HG02571 (cell line): ENCODE results near the gene CSRP1.
A peak's percentile ranks its signal among the peaks of the same experiment; 100 is the strongest.

Source experiments
- ATAC-seq: cut with Tn5 transposase; IDR thresholded peaks from one replicate; pipeline ENCODE4 v1.9.1; 2021; ENCODE audit warnings: mild to moderate bottlenecking, moderate library complexity; ENCODE audit not compliant: unreplicated experiment

Gene CSRP1

DNA sequence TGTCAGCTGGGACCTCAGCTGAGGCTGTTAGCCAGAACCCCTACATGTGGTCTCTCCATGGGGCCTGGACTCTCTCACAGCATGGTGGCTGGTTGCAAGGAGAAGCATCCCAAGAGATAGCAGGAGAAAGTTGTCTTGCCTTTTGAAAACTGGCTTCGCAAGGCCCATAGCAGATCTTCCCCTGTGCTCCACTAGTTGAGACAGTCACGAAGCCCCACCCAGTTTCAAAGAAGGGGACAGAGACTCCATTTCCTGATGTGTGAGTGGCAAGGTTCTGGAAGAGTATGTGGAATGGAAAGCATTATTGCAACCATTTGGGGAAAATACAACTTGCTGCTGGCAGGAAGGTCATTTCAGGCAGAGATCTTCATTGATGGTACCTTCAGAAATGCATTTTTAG is 7.5 kb upstream of the CSRP1 start:
- no peak for ATAC-seq

DNA sequence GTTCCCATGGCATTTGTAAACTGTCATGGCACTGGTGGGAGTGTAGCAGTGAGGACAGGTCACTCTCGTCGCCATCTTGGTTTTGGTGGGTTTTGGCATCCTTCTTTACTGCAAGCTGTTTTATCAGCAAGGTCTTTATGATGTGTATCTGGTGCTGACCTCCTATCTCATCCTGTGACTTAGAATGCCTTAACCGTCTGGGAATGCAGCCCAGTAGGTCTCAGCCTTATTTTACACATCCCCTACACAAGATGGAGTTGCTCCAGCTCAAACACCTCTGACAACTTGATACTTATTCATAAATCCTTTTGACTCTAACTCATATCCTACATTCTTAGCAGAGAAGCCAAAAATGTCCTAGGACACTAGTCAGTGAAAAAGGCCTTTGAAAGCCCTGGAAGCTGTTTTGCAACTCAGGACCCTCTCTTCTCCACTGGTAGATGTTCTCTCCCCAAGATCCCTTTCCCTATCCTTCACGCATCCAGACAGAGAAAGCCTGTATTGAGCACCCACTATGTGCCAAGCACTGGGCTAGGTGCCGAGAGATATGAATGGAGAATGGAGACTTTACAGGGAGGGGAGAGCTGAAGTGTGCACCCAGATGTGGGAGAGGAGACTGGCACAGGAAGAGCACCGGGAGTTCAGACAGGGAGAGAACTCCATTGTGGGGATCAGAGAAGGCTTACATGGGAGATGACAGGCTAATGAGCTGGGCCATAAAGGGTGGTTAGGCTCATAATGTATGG is 6.7 kb upstream of the CSRP1 start:
- no peak for ATAC-seq

DNA sequence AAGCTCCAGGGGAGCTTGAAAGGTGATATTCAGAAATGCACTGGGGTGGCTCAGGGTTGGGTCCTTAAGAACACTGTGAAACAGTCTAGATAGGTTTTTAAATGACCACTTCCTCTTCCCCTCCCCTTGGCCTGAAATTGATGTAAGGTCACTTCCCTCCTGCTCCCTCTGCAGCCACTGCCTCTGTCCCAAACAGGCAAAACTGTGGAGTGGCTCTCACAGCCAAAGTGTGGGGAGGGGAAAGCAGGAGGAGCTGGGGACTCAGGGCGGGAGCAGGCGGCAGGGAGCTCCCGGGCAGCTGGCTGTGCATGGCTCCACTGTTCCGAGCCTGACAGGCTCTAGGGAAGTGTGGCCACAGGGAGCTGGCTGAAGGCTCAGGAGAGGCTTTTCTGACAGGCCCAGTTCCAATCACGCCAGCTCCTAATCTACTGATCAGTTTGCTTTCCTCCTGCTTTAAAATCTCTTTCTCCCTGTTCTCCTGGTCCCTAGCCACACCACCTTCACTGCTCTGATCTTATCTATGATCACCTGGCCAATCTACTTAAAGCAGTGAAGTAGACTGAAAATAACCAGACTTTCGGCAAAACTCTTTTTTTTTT is 5.1 kb upstream of the CSRP1 start:
- ATAC-seq, result no peak

DNA sequence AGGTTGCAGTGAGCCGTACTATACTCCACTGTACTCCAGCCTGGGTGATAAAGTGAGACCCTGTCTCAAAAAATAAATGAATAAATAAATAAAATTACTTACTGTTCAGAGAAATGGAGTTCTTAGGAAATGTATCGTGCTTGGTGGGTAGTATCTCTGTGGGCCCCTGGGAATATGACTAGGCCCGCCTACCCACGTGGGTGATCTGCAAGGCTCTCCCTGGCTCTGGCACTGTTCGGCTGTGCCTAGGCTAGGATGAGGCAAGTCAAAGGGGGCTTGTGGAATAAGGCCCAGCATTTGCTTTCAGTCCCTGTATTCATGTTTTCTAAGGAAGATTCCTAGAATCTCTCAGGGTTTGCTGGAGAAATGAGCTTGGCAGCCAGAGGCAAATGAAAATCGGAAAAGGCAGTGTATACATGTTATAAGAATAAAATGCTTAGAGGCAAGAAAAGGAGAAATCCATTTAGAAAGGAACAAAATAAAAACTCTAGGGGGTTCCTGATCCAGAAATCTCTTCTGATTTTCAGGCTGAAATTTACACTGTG is 4.5 kb upstream of the CSRP1 start:
- no peak for ATAC-seq

DNA sequence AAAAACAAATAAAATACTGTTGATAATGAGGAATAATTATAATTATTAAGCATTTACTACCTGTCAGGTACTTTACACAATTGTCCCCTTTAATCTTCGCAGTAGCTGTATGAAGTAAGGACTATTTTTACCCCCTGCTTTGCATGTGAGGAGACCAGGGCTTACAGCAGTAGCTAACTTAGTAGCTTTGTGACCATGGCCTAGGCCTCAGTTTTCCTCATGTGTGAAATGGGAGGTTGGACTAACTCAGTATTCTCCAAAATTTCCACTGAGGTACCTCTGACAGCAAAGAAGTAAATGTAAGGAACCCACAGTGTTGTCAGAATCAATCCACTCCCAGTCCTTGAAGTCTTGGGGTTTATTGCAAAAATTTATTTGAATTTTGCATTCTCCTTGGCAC is 3.8 kb upstream of the CSRP1 start:
- no peak for ATAC-seq

DNA sequence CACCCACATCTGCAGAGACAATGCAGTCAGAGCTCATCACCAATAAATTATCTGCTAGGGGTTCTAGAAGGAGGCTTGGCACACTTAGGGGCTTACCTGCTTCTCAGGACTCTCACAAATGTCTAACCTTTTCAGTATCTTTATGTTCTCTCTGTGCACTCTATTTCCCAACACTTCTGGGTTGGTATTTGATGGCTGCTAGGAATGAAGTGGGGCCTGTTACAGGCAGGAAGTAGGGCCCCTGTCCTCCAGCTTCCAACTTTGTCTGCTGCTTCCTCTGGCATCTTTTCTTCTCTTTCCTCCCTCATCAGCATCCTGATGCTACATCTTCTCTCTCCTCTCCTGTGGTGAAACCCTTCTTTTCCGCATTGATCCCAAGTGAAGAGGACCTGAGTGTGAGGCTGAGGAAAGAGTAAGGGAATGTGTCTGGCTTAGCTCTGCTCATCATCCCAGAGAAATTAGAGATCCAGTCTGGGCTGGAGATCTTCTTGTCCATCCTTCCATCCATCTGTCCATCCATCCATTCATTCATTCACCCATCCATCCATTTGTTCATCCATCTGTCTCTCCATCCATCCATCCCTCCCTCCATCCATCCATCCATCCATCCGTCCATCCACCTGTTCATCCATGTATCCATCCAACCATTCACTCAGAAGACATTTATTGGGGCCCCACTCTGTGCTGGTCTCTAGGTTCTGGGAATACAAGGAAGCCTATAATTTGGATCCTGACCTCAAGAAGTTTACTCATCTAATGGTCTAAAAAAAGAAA is 2.9 kb upstream of the CSRP1 start:
- ATAC-seq, result no peak

DNA sequence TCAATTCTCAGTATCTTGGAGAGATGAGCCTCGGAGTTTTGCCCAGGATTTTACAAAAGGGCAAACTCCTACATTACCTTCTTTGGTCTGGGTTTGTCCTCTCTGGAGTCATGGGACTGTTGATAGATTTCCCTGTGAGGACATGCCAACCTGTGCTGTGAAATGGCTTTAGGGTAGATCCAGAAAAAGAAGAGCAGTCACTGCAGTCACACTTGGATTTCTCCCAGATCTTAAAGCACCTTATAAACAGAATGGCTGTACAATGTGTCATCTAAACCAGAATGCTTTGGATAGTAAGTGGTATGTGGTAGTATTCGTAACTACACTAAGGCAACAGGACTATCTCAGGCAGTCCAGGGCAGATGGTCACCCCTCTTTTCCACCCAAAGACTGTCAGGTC is 1.9 kb upstream of the CSRP1 start:
- ATAC-seq, result no peak

DNA sequence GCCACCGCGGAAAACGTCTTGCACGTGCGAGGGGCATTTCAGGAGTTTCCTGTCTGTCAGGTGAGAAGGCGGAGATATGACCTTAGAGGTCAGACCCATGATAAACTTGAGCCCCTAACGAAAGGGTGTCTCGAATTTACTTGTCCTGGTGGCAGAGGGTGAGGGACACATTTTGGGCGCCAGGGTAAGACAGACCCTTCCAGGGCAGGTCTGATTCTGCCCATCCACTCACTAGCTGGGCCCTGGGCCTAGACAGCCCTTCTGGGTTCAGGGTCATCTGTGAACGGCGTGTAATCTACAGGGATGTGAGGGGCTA is 395 bp upstream of the CSRP1 start:
- peak; percentile 10 for ATAC-seq

DNA sequence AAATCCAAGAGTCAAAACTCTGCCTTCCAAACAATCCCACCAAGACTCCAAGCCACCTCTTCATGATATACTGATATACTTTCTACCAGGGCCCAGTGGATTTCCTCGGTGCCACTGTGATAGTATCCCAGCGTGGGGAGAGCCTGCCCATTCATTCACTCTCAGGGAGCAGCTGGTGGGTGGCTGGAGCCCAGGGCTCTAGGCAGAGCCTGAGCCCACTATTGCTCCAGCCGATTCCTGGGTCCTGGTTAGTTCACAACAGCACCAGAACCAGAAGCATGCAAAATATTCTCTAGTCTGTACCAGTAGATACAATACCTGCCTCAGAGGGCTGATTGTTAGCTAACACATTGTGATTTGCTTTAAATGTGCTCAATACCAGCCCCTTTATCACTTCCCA is 831 bp downstream of the CSRP1 start:
- no peak for ATAC-seq

DNA sequence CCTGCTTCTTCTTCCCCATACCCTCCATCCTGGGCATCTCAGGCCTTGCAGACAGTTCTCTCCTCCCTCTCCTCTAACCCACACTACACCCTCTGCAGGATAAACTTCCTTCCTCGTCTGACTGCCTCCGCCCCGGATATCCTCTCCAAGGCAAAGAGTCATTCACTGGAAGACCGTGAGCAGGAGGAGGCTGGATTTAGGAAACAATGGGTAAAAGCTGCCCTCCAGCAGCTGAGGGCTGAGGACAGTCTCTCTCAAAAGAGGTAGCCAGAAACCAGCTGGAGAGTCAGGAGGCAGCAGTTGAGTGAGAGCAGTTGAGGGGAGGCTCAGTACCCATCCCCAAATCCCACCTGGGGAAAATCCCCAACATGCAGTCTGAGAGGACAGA is 1.4 kb downstream of the CSRP1 start:
- ATAC-seq, result no peak

DNA sequence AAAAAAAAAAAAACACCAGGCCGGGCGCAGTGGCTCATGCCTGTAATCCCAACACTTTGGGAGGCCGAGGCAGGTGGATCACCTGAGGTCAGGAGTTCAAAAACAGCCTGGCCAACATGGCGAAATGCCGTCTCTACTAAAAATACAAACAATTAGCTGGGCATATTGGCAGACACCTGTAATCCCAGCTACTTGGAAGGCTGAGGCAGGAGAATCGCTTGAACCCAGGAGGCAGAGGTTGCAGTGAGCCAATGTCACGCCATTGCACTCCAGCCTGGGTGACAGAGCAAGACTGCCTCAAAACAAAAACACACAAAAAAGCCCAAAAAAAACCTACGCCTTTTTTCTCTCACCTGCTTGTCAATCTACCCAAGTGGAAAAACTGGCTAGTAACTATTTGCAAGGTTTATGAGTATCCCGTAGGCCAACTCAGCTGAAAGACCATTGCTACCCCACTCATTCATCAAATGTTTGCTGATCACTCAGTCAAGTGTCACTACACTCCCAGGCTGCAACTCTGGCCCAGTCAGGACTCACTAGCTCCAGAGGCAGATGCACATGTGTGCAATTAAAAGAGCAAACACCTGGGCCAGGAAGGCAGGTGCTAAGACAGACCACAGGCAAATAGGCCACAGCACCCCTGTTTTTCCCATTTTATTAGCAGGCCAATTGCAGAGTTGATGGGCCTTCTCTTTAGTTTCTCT is 2.0 kb downstream of the CSRP1 start:
- no peak for ATAC-seq

DNA sequence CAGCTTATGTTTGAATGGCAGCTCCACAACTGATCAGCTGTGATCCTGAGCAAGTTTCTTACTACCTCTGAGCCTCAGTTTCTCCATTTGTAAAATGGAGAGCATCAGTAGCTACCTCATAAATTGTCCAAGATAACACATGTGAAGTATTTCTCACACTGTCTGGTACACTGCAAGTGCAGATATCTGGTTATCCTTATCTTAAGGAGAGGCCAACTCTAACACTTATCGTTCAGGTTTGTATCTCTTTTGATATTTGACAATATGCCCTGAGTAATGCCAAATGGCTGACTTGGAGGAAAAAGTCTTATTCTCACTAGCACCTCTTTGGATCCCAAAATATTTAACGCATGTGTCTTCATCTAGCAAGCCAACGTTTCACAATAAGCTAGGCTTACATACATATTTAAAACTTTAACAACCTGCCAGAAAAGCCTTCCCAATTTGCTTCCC is 2.7 kb downstream of the CSRP1 start:
- ATAC-seq, result no peak

DNA sequence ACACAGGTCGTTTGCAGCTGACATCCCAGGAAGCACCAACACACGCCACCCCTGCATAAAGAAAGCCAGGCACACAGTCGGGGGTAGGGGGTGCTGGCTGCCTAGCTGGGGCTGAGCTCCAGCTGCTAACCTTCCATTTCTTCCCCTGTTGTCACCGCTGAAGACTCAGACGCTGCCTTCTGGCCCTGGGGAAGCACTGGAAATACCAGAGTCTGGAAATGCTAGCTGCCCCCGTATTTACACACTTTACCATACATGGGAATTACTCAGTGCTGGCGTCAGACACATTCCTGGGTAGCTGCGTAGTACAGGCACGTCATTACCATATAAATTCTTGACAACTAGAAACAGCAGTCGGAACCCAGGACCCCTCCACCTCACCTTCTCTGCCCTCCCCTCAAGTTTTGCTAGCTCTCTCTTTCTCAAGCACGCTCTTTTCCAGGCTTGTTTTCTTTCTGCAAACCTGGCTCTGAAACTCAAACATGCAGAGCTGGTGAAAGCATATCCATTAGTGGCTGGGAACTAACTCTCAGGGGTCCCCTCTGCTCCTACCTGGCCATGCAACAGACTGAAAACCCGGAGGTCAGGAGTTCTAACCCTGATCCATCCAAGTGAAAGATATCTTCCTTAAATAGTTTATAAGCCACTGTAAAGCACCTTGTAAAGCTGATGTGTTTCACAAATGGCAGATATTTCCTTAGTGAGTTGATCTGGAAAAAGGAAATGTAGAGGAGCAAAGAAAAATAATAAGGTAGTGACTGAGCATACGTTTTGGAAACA is 3.3 kb downstream of the CSRP1 start:
- ATAC-seq, result no peak

DNA sequence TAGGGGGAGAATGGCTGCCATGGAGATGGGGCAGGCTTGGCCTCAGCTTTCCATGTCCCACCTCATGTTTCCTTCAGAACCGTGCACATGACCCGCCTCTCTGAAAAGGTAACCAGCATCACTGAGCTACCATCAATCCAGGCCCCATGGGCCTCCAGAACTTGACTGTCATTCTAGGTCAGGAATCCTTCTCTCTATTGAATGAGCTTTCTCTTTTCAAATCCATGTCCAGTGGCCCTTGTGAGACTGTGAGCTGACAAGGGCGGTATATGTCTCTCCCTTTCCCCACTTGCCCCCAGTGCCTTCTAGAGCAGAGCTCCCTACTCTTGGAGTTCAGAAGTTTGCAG is 4.4 kb downstream of the CSRP1 start:
- no peak for ATAC-seq

DNA sequence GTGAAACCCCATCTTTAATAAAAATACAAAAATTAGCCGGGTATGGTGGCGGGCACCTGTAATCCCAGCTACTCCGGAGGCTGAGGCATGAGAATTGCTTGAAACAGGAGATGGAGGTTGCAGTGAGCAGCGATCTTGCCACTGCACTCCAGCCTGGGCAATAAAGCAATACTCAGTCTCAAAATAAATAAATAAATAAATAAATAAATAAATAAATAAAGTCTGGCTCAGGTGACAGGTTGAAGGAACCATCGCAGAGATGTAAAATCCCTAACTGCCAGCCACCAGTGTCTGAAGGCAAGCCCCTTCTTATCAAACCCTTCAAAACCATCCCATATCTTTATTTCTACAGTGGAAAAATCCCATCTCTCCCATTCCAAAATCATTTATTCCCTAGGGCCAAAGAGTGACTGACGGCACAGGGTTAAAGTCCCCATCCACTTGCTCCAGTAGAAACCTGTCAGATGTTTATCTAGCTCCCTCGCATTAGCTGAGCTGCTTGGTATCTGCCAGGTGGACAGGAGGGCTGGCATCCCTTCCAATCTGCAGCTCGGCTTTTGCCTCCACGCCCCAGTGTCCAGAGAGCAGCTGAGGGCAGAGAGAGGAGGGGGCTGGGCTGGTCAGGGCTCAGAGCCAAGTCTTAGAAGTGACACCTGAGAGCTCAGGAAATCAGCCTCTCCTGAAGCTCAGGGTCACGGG is 5.0 kb downstream of the CSRP1 start:
- no peak for ATAC-seq

DNA sequence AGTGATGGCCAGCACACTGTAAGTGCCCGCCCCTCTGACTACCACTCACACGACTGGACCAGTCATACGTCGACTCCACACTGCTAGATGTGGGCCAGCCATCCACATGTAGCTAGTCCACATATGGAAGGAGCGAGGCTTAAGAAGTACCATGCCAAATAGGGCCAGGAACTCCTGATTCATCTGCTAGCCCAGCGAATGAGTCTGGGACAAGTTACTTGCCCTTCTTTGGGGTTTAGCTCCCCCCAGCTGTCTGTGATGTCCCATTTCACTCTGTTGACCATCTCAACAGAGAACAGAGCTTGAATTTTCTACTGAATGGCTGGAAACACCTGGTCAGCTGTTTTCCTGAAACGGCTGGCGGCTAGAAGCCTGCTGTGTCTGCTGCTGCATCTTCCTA is 5.8 kb downstream of the CSRP1 start:
- ATAC-seq, result no peak

DNA sequence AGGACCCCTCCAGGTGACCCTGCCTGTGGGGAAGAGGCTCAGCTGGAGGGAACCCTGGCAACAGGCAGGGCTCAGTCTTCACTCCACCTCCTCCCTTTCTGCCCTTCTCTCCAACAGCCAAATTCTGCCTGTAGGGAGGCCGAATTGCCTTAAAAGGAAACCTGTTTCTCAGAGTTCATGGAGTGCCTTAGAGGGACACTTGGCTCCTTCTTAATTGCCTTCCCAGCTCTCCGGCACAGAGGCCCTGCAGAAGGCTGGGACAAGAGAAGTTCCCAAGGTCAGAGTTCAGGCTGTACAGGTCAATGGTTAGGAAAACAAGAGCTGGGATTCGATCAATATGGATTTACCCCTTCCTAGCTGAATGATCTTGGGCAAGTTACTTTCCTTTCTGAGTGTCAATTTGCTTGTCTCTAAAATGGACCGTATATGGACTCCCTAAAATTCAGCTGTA is 6.2 kb downstream of the CSRP1 start:
- no peak for ATAC-seq

DNA sequence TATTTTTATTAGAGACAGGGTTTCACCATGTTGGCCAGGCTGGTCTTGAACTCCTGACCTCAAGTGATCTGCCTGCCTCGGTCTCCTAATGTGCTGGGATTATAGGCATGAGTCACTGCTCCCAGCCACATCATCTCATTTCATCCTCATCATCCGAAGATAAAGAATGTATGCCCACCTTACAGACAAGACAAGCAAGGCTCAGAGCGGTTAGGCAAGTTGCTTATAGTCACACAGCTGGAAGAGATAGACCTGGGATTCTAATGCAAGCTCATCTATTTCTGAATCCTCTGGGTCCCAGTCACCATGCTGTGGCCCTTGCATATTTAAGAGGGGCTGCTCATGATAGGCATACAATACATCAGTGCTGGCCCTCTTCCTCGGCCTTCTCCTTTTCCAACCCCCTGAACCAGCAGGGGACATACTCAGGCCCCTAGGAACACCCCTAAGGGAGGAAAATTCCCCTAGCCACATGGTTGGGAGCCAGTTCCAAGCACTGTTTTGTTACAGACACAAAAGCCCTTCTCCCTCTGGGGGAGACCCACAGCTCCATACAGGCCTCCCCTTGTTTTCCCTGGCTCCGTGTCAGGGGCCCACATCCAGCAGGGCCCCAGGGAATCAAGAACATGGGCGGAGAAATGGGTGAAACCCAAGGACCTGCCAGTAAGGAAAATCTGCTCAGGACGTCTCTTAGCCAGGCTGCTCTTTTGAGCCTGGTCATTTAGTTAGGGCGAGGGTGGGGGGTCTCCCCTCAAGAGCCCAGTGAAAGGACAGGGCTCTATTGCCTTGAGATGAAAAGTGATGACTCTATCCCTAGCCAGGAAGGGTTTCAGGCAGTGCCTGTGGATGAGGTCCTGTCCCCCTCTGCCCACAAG is 6.9 kb downstream of the CSRP1 start:
- ATAC-seq, result no peak

DNA sequence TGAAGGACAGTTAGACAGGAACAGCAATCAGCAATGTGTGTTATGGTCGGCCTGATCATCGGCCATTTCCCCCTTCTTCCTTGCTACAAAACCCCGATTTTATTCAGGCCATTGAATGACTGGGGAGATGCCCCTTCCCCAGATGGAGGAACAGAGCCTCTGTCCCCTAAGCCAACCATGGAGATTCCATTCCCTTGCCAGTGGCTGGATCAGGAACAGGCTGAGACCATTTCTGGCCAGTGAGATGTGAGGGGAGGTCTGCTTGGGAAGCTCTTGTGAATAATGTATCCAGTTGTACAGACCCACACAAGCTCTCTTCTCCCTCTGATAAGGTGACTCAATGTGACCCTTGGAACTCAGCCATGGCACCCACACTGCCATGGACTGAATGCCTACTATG is 7.7 kb downstream of the CSRP1 start:
- no peak for ATAC-seq
